GM11168 (cell line): ENCODE results near the gene SAMD1.

Source experiments
- in situ Hi-C: fragments of 300-500 bp; cut with MboI; formaldehyde crosslinking; loops from one replicate; pipeline ENCODE4 v1.12.0; 2022; ENCODE audit warnings: low sequenced_read_pairs; ENCODE audit not compliant: unreplicated experiment

The SAMD1 gene

GRCh38 chr19:14091081-14091812 lies 696 bp upstream of the SAMD1 start:
- in situ Hi-C loops, result no loop called here

GRCh38 chr19:14089662-14090508 lies 666 bp downstream of the SAMD1 start:
- in situ Hi-C loops, result no loop called here

- in situ Hi-C loops, result no loop called here
Measured at GRCh38 chr19:14089412-14089661, 1.2 kb downstream of the SAMD1 start.

DNA sequence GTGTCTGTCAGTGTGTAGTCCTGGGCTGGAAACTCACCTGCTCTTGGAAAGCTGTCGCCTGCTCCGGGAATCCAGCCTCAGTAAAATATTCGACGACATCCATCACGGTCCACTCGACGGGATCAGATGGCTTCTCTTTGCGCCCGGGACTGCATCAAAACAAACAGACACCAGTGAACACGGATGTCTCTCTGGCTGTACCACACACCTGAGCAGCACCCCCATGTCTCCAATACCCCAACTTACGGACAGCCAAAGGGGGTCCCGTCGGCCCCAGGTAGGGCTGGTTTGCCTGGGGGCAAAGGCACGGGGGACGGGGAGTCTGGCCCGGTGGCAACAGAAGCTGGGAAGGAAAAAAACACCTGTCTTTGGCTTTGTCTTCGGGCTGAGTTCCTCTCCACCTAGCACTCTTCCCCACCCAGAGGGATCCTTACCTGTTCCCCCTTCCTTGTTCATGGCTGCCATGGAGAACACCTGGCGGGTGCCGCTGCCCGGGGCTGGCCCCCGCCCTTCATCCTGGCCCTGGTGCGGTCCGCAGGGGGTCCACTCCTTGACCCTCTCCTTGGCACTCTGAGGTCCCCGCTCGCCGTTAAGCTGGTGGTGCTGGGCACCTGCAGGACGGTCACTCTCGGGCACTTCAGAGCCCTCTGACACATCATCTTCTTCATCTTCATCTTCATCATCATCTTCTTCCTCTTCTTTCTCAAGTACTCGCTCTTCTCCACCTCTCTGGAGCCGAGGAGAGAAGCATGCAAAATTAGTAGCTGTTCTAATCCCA lies 1.7 kb downstream of the SAMD1 start:
- in situ Hi-C loops, result no loop called here

- in situ Hi-C loops, result no loop called here
Measured at GRCh38 chr19:14086098-14086497, 4.5 kb downstream of the SAMD1 start.

DNA sequence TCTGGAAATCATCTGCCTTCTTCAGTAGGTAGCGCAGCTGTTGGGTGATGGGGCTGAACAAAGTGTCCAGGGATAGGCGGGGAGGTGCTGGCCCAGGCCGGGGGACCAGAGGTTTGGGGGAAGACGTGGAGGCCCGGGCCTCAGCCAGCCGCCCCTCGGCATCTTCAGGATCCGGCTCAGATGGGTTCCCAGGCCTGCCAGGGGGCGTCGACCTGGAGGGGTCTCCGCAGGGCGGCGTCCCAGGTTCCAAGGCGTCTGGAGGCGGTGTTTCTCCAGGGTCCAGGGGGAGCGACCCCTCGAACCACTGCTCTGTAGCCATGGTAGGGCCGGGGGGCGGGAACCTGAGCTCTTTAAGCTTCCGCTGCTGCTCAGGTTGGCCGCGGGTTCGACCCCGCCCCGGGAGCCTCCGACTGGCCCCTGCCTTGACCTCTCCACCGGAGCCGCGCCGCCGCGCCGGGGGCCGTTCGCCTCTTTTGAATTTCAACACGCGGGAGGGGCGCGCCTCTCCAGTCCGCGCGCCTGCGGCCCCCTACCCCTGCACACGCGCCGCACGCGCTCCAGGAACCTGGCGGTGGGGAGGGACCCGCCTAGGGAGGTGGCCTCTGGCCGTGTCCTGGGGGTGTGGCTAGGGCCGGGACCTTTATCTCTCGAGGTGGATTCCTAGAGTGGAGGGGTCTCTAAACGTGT lies 5.1 kb downstream of the SAMD1 start, which contains the start of gene C19orf67:
Gene C19orf67, minus strand, starts transcription at position 475 of the 687 bp plus-strand sequence. Its CDS starts 156 bp downstream, at position 319.
- in situ Hi-C loops, result no loop called here

DNA sequence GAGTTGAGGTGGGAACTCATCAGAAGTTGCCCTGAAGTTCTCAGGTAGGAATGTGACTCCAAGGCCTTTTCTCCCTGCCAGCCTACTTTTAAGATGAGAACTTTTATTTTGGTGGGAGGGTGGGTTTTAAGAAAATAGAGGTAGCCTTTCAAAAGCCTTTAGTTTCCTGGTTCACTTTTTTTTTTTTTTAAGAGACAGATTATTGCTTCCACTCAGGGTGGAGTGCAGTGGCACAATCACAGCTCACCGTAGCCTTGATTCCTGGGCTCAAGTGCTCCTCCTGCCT lies 7.9 kb downstream of the SAMD1 start:
- in situ Hi-C loops, result no loop called here

- in situ Hi-C loops, result no loop called here
Measured at GRCh38 chr19:14081797-14082674, 8.5 kb downstream of the SAMD1 start.

DNA sequence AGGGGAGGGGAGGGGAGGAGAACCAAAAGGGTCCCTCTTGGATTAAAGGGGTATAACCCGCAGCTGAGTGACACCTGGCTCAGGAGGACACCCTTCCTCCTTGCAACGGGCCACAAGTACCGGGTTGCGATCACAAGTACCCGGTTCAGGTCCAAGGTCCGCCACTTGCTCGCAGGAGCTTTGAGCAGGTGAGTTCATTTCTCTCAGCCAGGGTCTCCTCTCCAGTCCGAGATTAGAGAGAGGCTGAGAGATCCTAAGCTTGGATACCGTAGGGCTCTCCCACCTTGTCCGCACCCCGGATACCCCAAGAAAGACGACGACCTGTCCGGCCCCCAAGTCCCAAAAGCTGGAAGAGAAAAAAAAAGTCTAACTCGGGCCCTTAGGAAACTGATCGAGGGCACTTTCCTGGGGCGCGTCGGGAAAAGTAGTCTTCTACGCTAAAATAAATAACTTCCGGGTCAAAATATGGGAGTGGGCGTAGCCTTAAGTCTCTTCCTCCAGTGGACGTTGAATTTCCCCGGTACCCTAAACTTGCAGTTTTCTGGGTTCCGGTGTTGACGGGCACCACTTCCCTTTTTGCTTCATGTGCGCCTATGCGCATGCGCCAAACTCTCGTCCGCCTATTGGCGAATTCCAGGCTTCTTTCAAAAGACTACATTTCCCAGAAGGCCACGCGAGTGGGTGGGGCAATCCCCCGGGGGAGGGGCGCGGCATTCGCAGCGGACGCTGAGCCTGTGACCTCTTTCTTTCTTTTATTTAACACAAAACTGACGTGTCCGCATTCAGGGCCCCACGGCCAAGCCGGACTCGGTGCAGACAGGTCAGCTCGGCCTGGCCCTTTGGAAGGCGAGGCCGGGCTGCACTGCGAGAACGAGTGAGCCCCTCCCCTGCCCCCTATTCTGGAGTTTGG lies 9.4 kb downstream of the SAMD1 start:
- in situ Hi-C loops, result no loop called here

- in situ Hi-C loops, result loop anchor here (10.0 kb wide), 1 partner anchor 484 kb away; no protein-coding TSS in a partner anchor
Measured at GRCh38 chr19:14078411-14078810, 12.1 kb downstream of the SAMD1 start.

- in situ Hi-C loops, result loop anchor here (5.0 to 10.0 kb wide), 2 partner anchors 192 to 479 kb away; no protein-coding TSS in a partner anchor
Measured at GRCh38 chr19:14073925-14074838, 16.4 kb downstream of the SAMD1 start.

DNA sequence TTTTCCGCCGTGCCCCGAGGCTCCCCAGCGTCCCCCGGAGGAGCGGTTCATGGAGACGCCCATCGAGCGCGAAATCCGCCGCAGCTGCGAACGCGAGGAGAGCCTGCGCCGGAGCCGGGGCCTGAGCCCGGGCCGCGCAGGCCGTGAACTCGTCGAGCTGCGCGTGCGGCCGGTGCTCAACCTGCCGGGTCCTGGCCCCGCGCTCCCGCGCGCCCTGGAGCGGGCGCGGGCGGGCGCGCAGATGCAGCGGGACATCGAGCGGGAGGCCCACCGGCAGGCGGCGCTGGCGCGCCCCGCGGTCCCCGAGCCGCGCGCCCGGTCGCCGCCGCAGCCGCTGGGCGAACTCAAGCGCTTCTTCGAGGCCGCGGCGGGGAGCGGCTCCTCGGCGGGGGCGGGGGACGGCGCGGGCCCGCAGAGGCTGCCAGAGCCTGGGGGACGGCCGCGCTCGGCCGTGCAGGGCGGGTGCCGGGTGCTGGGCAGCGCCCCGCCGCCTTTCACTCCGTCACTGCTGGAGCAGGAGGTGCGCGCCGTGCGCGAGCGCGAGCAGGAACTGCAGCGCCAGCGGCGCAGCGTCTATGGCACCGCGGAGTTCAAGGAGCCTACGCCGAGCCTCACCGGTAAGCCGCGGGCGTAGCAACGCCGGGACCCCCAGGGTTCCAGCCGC lies 17.2 kb downstream of the SAMD1 start:
- in situ Hi-C loops, result loop anchor here (5.0 to 10.0 kb wide), 2 partner anchors 191 to 479 kb away; no protein-coding TSS in a partner anchor

DNA sequence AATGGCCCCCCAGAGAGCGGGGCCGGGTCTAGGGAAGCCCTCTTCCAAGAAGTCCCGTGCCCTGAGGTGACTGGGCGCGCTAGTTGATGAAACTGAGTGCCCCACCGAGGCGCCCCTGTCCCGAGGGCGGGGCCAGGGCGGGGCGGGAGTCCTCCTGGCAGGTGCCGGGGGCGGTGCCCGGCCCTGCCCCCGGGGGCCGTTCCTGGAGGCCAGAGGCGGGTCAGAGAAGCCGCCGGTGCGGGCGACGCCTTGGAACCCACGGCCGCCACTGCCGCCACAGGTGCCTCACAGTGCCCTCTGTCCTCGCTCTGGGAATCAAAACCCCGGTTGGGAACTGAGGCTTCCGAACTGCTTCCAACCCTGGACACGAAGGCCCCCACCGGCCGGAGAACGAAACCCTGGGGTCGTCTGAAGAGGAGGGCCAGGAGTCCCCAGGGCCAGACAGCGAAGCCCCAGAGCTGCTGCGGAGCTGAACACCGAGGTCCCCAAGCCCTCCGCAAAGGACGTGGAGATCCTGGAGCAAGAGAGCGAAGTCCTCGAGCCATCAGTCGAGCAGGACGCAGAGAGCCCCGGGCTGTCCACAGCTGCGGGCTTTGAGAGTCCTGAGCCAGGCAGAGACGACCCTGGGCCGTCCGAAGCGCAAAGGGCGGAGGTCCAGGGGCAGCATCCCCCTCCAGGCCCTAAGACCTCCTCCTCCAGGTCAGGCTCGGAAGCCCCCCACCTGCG lies 17.9 kb downstream of the SAMD1 start, which contains the start of gene MISP3:
Gene MISP3, plus strand, starts transcription at position 252 of the 726 bp plus-strand sequence. CDS start 524 bp downstream, outside the sequence.
- in situ Hi-C loops, result loop anchor here (5.0 to 10.0 kb wide), 2 partner anchors 190 to 478 kb away; no protein-coding TSS in a partner anchor

DNA sequence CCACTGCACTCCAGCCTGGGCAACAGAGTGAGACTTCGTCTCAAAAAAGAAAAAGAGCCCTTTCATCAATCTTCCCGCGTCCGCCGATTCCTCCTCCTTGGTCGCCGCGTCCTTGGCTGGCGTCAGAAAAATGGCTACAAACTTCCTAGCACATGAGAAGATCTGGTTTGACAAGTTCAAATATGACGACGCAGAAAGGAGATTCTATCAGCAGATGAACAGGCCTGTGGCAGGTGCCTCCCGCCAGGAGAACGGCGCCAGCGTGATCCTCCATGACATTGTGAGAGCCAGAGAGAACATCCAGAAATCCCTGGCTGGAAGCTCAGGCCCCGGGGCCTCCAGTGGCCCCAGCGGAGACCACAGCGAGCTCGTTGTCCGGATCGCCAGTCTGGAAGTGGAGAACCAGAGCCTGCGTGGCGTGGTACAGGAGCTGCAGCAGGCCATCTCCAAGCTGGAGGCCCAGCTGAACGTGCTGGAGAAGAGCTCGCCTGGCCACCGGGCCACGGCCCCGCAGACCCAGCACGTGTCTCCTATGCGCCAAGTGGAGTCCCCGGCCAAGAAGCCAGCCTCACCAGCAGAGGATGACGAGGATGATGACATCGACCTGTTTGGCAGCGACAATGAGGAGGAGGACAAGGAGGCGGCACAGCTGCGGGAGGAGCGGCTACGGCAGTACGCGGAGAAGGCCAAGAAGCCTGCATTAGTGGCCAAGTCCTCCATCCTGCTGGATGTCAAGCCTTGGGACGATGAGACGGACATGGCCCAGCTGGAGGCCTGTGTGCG lies 20.1 kb downstream of the SAMD1 start:
- in situ Hi-C loops, result loop anchor here (5.0 to 10.0 kb wide), 2 partner anchors 188 to 476 kb away; no protein-coding TSS in a partner anchor

- in situ Hi-C loops, result no loop called here
Measured at GRCh38 chr19:14066134-14066533, 24.4 kb downstream of the SAMD1 start.
